ENCODE results near the gene TMEM130.

Gene TMEM130

GRCh38 chr7:98816967-98817710, 52.7 kb downstream of the TMEM130 start:
- no peaks in the 10 kb centered on the region for H4K20me1 ChIP-seq (ENCODE audit: insufficient read depth, low read length)
- H3K36me3 ChIP-seq (replicated peaks; ENCODE audit: insufficient read depth, low read length) = no peaks in the 10 kb centered on the region
- no peaks in the 10 kb centered on the region for H3K9me3 ChIP-seq (replicated peaks; ENCODE audit: insufficient read depth, low read length)
- H3K4me1 ChIP-seq (ENCODE audit: low read length) = no peaks in the 10 kb centered on the region
- H3K9ac ChIP-seq (ENCODE audit: low read length) = no peak overlapping the region
- no peak for TF ChIP-seq EZH2phosphoT487 (IDR thresholded peaks at IDR 0.05; ENCODE audit: low read length)
- no peak for TF ChIP-seq CTCF (IDR thresholded peaks at IDR 0.05; ENCODE audit: low read length)
- TF ChIP-seq EZH2 (optimal IDR thresholded peaks at IDR 0.05; ENCODE audit: low read depth, low read length) = no peak
- no peaks in the 10 kb centered on the region for H3K27me3 ChIP-seq (replicated peaks; ENCODE audit: insufficient read depth, low read length)
- H3K4me3 ChIP-seq (ENCODE audit: low read length) = no peak overlapping the region
- no peaks in the 10 kb centered on the region for H3K79me2 ChIP-seq (ENCODE audit: low read length)
- H3K9me2 ChIP-seq (replicated peaks; ENCODE audit: insufficient read depth, low read length) = no peaks in the 10 kb centered on the region
- no peak overlapping the region for H2AFZ ChIP-seq (ENCODE audit: low read length)
- no peak overlapping the region for H3K4me2 ChIP-seq (ENCODE audit: low read depth, low read length)
- no peaks in the 10 kb centered on the region for H3F3A ChIP-seq (ENCODE audit: insufficient read depth, low read length)
- no peak overlapping the region for H3K27ac ChIP-seq (ENCODE audit: low read length)
- no peak for DNase-seq

GRCh38 chr7:98816241-98816640, 53.6 kb downstream of the TMEM130 start:
- no peaks in the 10 kb centered on the region for H3F3A ChIP-seq (ENCODE audit: insufficient read depth, low read length)
- no peaks in the 10 kb centered on the region for H3K36me3 ChIP-seq (replicated peaks; ENCODE audit: insufficient read depth, low read length)
- H3K4me1 ChIP-seq (ENCODE audit: low read length) = no peaks in the 10 kb centered on the region
- no peaks in the 10 kb centered on the region for H3K9me2 ChIP-seq (replicated peaks; ENCODE audit: insufficient read depth, low read length)
- no peak overlapping the region for H3K27ac ChIP-seq (ENCODE audit: low read length)
- no peaks in the 10 kb centered on the region for H3K27me3 ChIP-seq (replicated peaks; ENCODE audit: insufficient read depth, low read length)
- no peak overlapping the region for H2AFZ ChIP-seq (ENCODE audit: low read length)
- DNase-seq = no peak
- no peaks in the 10 kb centered on the region for H3K79me2 ChIP-seq (ENCODE audit: low read length)
- no peak overlapping the region for H3K4me2 ChIP-seq (ENCODE audit: low read depth, low read length)
- H3K9ac ChIP-seq (ENCODE audit: low read length) = no peak overlapping the region
- TF ChIP-seq CTCF (IDR thresholded peaks at IDR 0.05; ENCODE audit: low read length) = no peak
- no peak for TF ChIP-seq EZH2 (optimal IDR thresholded peaks at IDR 0.05; ENCODE audit: low read depth, low read length)
- TF ChIP-seq EZH2phosphoT487 (IDR thresholded peaks at IDR 0.05; ENCODE audit: low read length) = no peak
- no peaks in the 10 kb centered on the region for H3K9me3 ChIP-seq (replicated peaks; ENCODE audit: insufficient read depth, low read length)
- no peak overlapping the region for H3K4me3 ChIP-seq (ENCODE audit: low read length)
- no peaks in the 10 kb centered on the region for H4K20me1 ChIP-seq (ENCODE audit: insufficient read depth, low read length)

- Histone ChIP-seq H4K20me1 (ENCODE audit: insufficient read depth, low read length) (no peaks in the 10 kb centered on the region), H3K27ac (ENCODE audit: low read length) (no peak overlapping the region), H3K9ac (ENCODE audit: low read length) (no peak overlapping the region), H3F3A (ENCODE audit: insufficient read depth, low read length) (no peaks in the 10 kb centered on the region), H3K4me1 (ENCODE audit: low read length) (no peaks in the 10 kb centered on the region), H3K27me3 (replicated peaks; ENCODE audit: insufficient read depth, low read length) (no peaks in the 10 kb centered on the region), H3K79me2 (ENCODE audit: low read length) (no peaks in the 10 kb centered on the region), H2AFZ (ENCODE audit: low read length) (no peak overlapping the region), H3K9me3 (replicated peaks; ENCODE audit: insufficient read depth, low read length) (no peaks in the 10 kb centered on the region), H3K9me2 (replicated peaks; ENCODE audit: insufficient read depth, low read length) (no peaks in the 10 kb centered on the region), H3K4me3 (ENCODE audit: low read length) (no peak overlapping the region), H3K36me3 (replicated peaks; ENCODE audit: insufficient read depth, low read length) (no peaks in the 10 kb centered on the region), H3K4me2 (ENCODE audit: low read depth, low read length) (no peak overlapping the region)
- TF ChIP-seq CTCF (IDR thresholded peaks at IDR 0.05; ENCODE audit: low read length) (no peak), EZH2phosphoT487 (IDR thresholded peaks at IDR 0.05; ENCODE audit: low read length) (no peak), EZH2 (optimal IDR thresholded peaks at IDR 0.05; ENCODE audit: low read depth, low read length) (no peak)
- DNase-seq = no peak
These were observed 54.5 kb downstream of the TMEM130 start for GRCh38 chr7:98815313-98815712.

Data from MM.1S (cell line).